ENCODE results near the gene RS1.

- TF ChIP-seq POLR2A (IDR thresholded peaks at IDR 0.05; ENCODE audit: low read depth, low read length) (no peak), CTCF (conservative IDR thresholded peaks at IDR 0.05; ENCODE audit: low read depth, low read length) (no peak), CHD1 (IDR thresholded peaks at IDR 0.05; ENCODE audit: low read depth, low read length) (no peak), CEBPB (IDR thresholded peaks at IDR 0.05; ENCODE audit: low read depth, low read length) (no peak), RAD21 (IDR thresholded peaks at IDR 0.05; ENCODE audit: low read length) (no peak), FOS (IDR thresholded peaks at IDR 0.05; ENCODE audit: low read depth, low read length) (no peak), BHLHE40 (IDR thresholded peaks at IDR 0.05; ENCODE audit: low read depth, low read length) (no peak), RCOR1 (IDR thresholded peaks at IDR 0.05; ENCODE audit: insufficient replicate concordance, low read length) (no peak), SMC3 (IDR thresholded peaks at IDR 0.05; ENCODE audit: low read depth, low read length) (no peak), MAZ (IDR thresholded peaks at IDR 0.05; ENCODE audit: borderline replicate concordance, low read depth, low read length) (no peak), MXI1 (IDR thresholded peaks at IDR 0.05; ENCODE audit: borderline replicate concordance, low read depth, low read length) (no peak), RFX5 (IDR thresholded peaks at IDR 0.05; ENCODE audit: low read depth, low read length) (no peak)
Observed at GRCh38 chrX:18696653-18697052, 24.7 kb upstream of the RS1 start.

Data from IMR-90 (cell line).